Stimulated activated CD4-positive, alpha-beta T cell treated with anti-CD3 and anti-CD28 coated beads, Interleukin-2, amount 100 ng/mL, for 48 hours (primary cell): ENCODE results near the gene TAS2R46.
"Not testable (repeated sequence)": the region's sequence is repeated elsewhere in the genome, so short reads cannot be mapped to it uniquely, and the experiment has no call there.

Experiments
- DNase-seq, 2 donors: peaks; one replicate each; pipeline ENCODE4 v3.0.0-alpha.2; 2020

TAS2R46 gene

GRCh38 chr12:11033959-11034358, 28.1 kb downstream of the TAS2R46 start:
- DNase-seq: not testable (repeated sequence)

DNA sequence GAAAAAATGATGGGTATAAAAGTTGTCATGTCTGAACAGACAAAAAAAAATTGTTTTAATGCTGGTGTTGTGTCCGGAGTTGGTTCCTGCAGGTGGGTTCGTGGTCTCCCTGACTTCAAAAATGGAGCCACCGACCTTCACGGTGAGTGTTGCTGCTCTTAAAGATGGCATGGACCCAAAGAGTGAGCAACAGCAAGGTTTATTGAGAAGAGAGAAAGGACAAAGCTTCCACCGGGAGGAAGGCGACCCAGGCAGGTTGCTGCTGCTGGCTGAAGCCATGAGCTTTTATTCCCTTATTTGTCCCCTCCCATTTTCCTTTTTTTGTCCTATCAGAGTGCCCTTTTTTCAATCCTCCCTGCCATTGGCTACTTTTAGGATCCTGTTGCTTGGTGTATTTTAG, 30.8 kb downstream of the TAS2R46 start, which contains the start of gene TAS2R31:
TSS of gene TAS2R31 (minus strand) at position 101 of the 400 bp plus-strand sequence. CDS start at position 29, 72 bp downstream.
- no peak for DNase-seq

DNA sequence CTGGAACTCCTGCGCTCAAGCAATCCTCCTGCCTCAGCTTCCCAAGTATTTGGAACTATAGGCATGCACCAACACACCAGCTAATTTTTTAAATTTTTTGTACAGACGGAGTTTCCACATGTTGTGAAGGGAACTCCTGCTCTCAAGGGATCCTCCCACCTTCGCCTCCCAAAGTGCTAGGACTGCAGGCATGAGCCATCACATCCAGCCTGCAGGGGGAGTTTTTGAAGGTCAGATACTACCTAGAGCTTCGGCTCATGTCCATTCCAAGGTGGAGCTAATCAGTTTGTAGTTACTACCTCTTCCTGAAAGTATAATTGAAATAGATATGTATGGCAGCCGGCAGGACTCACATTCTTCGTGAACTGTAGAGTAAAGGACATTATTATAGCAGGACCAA, 36.0 kb downstream of the TAS2R46 start:
- DNase-seq: no peak

GRCh38 chr12:11023387-11023786, 38.7 kb downstream of the TAS2R46 start:
- no peak for DNase-seq

GRCh38 chr12:11022520-11022919, 39.6 kb downstream of the TAS2R46 start, which contains the start of gene TAS2R19:
TSS of gene TAS2R19 (minus strand) at chr12:11022620. CDS start at chr12:11022571, 49 bp downstream.
- no peak for DNase-seq

DNA sequence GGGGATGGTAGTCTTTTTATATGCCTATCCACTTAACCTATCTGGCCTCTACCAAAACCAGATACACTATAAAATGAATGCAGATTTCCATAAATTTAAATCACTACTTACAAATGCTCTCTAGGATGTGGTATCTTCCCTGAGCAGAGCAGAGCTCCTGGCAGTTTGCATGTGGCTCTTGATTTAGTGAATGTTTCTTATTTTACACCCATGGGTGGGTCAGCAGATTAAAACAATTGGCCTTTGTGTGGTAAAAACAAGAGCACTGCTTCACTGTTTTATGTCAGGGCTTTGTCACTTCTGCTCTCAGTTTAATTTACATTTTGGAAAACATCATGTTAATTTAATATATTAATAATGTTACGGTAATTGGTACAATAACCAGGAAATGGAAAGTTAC, 45.2 kb downstream of the TAS2R46 start:
- no peak for DNase-seq

DNA sequence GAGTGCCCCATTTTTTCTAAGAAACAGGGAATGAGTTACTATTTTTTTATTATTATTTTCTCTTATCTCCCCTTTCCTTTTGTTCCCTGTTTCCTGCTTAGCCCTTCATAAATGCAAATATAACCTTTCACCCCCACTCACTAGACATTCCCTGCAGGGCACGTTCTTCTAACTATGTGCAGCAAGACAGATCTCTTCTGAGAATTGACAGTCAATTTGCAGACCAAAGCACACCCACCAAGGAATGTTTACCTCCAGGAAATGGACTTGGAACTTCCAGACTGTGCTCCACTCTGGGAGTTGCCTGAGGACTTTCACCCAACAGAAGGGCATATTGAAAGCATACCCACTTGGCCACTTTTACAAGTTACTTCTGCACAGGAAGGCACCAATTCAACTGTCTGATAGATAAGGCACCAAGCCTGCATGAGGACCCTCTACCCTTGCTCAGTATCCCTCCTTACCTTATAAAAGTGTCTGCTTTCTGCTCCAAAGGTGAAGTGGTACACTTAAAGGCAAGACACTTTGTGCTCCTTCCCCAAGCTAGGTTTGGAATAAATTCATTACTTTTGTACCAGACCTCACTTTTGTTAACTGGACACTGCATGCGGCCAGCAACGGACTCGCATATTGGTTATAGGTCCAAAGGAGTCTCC, 46.2 kb downstream of the TAS2R46 start:
- DNase-seq: no peak

DNA sequence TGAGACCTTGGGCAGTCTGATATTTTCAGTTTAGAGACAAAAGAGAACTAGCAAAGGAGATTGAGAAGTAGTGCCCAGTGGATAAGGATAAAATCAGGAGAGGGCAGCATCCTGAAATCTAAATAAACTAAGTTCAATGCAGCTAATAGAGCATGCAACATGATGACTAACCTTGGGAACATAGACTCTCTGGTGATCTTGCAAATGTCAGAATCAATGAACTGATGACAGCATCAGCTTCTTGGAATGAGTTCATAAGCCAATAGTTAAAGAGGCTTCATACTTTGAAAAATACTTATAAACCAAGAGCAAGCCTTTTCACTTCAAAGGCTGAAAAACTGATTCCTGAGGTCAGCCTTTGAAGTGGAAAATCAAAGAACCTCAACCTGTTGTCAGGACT, 47.9 kb downstream of the TAS2R46 start:
- no peak for DNase-seq
